Measurements from ENCODE around the gene ADAMTS17. TPM values are rescaled to one million over a fixed set of nuclear protein-coding genes. Genes with fewer than 3 reads are reported as not detected.

ADAMTS17 gene
- total RNA-seq, 1 experiment from 2014 or later: 4.2 TPM

- no peak for TF ChIP-seq YY1 (IDR thresholded peaks at IDR 0.05; ENCODE audit: extremely low read depth, insufficient replicate concordance, low read depth, low read length)
- no peak for TF ChIP-seq TCF7L2 (IDR thresholded peaks at IDR 0.05; ENCODE audit: borderline replicate concordance, extremely low read depth, insufficient read depth, insufficient read length)
Observed at GRCh38 chr15:100207053-100207452, 134.7 kb downstream of the ADAMTS17 start (continued).

- ChIA-PET POLR2A (no interaction called here), RAD21 (ENCODE audit: low non-redundant PET in 1 of 2, low total read pairs in 2 of 2, uncharacterized antibody in 2 of 2, unreplicated experiment in 2 of 2) (no interaction called here), CTCF (no interaction called here)
- Histone ChIP-seq H3K9me2 (ENCODE audit: insufficient read depth) (no peaks in the 10 kb centered on the region), H3K27ac (ENCODE audit: low read depth, low read length) (no peak overlapping the region), H3K79me2 (ENCODE audit: insufficient read depth, low read length) (no peaks in the 10 kb centered on the region), H3K9me3 (ENCODE audit: control insufficient read depth in 1 of 2, insufficient read depth in 1 of 2, low read depth in 1 of 2, low read length in 2 of 2) (no peaks in the 10 kb centered on the region), H3K4me3 (replicated peaks in 1 of 2; ENCODE audit: low read depth in 1 of 2, low read length in 2 of 2) (no peak overlapping the region), H3K4me2 (ENCODE audit: low read length) (no peak overlapping the region), H3K27me3 (ENCODE audit: insufficient read depth, low read length) (no peaks in the 10 kb centered on the region), H3K9ac (ENCODE audit: low read length) (no peak overlapping the region), H4K20me1 (ENCODE audit: insufficient read depth) (no peaks in the 10 kb centered on the region), H3K4me1 (ENCODE audit: control insufficient read depth in 1 of 2, insufficient read depth in 2 of 2, low read length in 2 of 2) (no peaks in the 10 kb centered on the region), H3K36me3 (ENCODE audit: control insufficient read depth in 1 of 2, insufficient read depth in 2 of 2, low read length in 2 of 2) (no peaks in the 10 kb centered on the region), H2AFZ (ENCODE audit: low read depth, low read length, poor library complexity, severe bottlenecking) (no peak overlapping the region)
- TF ChIP-seq MAX (IDR thresholded peaks at IDR 0.05) (no peak), POLR2A (IDR thresholded peaks at IDR 0.05; ENCODE audit: borderline replicate concordance, extremely low read depth, insufficient read depth, insufficient read length) (no peak), EZH2 (IDR thresholded peaks at IDR 0.05) (no peak), FOSL1 (IDR thresholded peaks at IDR 0.05; ENCODE audit: low read depth) (no peak), YY1 (IDR thresholded peaks at IDR 0.05; ENCODE audit: extremely low read depth, insufficient replicate concordance, low read depth, low read length) (no peak)
- TF ChIP-seq, protein P1, sequence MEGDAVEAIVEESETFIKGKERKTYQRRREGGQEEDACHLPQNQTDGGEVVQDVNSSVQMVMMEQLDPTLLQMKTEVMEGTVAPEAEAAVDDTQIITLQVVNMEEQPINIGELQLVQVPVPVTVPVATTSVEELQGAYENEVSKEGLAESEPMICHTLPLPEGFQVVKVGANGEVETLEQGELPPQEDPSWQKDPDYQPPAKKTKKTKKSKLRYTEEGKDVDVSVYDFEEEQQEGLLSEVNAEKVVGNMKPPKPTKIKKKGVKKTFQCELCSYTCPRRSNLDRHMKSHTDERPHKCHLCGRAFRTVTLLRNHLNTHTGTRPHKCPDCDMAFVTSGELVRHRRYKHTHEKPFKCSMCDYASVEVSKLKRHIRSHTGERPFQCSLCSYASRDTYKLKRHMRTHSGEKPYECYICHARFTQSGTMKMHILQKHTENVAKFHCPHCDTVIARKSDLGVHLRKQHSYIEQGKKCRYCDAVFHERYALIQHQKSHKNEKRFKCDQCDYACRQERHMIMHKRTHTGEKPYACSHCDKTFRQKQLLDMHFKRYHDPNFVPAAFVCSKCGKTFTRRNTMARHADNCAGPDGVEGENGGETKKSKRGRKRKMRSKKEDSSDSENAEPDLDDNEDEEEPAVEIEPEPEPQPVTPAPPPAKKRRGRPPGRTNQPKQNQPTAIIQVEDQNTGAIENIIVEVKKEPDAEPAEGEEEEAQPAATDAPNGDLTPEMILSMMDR (IDR thresholded peaks at IDR 0.05 in 2 of 3, conservative IDR thresholded peaks at IDR 0.05 in 1 of 3; ENCODE audit: borderline replicate concordance in 1 of 3, insufficient read depth in 1 of 3, low read depth in 2 of 3, low read length in 2 of 3): no peak
- intact Hi-C loops (cut with micrococcal nuclease): no loop called here
- BruUV-seq (replicated peaks): no TSS peak
- DNase-seq (ENCODE audit: low read depth, low spot score) (no peak), ATAC-seq (no peak)
Observed at GRCh38 chr15:100206643-100207042, 135.1 kb downstream of the ADAMTS17 start.

Data from HCT116 (cell line).